Stimulated activated CD8-positive, alpha-beta memory T cell treated with anti-CD3 and anti-CD28 coated beads, Interleukin-4, amount 100 ng/mL, for 1 hour (primary cell): ENCODE results near the gene SPG7.
A peak's percentile ranks its signal among the peaks of the same experiment; 100 is the strongest.

ENCODE experiments used
- DNase-seq, 2 donors: peaks; one replicate each; pipeline ENCODE4 v3.0.0-alpha.2; 2020; ENCODE audit warnings: low read depth in 2 of 2, low spot score in 1 of 2

SPG7 gene

DNA sequence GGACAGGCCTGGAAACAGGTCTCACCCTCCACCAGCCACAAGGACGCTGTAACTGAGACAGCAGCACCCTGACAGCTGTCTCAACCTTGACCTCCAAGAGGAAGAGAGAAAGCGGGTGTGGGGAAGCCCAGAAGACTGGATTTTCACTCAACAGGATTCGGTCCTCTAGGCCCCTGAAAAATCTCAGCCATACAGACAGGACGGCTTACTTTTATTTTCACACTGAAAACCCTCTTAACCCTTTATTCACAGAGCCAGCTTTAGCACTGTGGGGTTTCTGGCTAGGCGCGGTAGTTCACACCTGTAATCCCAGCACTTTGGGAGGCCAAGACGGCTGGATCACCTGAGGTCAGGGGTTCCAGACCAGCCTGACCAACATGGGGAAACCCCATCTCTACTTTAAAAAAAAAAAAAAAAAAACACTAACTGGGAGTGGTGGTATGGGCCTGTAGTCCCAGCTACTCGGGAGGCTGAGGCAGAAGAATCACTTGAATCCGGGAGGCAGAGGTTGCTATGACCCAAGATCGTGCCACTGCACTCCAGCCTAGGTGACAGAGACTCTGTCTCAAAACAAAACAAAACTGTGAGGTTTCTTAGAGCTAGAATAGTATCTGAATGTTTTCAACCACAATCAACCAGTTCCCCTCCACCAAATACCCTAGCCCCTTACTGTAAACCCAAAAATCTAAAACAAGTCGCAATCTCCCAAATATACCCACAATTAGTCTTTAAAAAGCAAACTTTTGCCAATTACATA, 23.1 kb upstream of the SPG7 start:
- DNase-seq = no peak

- DNase-seq = no peak
These were observed 22.4 kb upstream of the SPG7 start for GRCh38 chr16:89485701-89486246.

- peak; percentile 65 to 67 for DNase-seq
These were observed 18.9 kb upstream of the SPG7 start for GRCh38 chr16:89489040-89489897.

DNA sequence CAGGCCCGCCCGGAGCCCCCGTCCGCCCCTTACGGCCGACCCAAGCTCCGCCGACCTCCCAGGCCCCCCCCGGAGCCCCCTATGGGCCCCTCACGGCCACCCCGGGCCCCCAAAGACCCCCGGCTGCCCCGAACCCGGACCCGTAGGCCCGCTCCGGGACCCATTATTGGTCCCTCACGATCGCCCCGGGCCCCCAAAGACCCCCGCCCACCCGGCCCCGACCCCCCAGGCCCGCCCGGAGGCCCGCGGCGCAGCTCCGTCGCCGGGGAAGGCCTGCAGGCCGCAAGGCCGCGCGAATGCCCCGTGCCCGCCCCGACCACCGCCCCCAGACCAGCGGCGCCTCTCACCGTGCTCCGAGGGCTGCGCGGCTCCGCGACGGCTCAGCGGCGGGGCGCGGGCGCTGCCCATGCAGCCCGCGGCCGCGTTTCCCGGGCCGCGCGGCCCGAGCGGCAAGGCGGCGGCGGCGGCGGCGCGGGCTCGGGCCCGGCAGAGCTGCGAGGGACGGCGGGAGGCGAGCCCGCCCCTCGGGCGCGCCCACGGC, 18.2 kb upstream of the SPG7 start:
- DNase-seq = no peak

DNA sequence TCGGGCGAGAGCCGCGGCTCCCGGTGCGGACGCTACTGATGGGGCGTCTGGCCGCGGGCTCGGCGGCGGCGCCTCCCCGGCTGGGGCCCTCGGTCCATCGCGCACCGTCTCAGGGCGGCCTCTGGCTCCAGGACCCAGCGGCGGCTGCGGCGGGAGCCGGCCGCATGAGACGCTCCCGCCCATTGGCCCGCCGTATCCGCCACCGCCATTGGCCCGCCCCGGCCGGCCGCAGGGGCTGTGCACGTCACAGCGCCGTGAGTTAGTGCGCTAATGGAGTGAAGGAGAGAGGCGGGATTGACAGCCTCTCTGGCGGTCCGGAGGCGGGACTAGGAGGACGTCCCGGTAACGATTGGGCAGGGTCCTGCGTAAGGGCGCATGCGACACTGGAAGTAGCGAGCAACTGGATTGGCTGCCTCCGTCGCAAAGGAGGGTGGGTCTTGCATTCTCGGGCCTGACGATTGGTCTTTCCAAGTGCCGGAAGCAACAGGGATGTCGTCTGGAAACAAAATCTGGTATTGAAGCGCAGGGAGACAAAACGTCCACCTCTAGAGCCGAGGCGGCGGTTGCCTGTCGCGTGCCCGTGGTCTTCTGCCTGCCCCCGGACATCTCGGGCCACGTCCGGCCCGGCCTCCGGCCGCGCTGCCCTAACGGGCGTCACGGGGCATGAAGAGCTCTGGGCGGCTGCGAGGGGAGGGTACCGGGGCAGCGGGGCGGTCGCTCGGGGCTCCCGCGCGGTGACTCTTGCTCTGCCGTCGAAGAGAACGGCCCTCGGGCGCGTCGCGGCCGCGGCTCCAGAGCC, 17.6 kb upstream of the SPG7 start, which contains the start of gene ANKRD11:
Gene ANKRD11 (minus strand): TSS at position 123 of the 799 bp plus-strand sequence. CDS start 173,542 bp downstream, outside the sequence.
- DNase-seq = peak; percentile 91 to 97

DNA sequence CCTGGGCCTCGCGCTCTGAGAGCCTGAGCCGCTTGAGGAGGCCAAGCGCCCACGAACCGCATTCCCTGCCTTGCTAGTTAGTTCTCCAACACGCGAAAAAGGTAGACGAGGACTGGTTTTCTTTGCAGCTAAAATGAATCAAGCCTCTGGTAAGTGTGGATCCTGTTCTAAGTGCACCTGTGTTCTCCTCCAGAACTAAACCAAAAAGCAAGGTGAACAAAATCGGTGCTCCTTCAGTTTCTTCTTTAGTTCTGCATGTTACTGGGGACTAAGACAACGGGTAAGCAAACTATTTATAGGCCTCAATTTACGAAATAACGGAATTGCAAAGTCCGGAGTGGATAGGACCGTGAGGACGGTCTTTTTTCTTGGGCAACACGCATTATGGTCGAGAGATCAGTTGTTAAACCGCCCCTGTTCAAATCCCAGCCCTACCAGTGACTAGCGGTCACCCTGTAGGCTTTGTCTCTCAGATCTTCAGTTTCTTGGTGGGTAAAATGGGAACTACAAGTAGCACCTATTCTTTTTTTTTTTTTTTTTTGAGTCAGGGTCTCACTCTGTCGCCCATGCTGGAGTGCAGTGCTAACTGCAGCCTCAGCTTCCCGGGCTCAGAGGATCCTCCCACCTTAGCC, 16.8 kb upstream of the SPG7 start:
- DNase-seq = no peak

DNA sequence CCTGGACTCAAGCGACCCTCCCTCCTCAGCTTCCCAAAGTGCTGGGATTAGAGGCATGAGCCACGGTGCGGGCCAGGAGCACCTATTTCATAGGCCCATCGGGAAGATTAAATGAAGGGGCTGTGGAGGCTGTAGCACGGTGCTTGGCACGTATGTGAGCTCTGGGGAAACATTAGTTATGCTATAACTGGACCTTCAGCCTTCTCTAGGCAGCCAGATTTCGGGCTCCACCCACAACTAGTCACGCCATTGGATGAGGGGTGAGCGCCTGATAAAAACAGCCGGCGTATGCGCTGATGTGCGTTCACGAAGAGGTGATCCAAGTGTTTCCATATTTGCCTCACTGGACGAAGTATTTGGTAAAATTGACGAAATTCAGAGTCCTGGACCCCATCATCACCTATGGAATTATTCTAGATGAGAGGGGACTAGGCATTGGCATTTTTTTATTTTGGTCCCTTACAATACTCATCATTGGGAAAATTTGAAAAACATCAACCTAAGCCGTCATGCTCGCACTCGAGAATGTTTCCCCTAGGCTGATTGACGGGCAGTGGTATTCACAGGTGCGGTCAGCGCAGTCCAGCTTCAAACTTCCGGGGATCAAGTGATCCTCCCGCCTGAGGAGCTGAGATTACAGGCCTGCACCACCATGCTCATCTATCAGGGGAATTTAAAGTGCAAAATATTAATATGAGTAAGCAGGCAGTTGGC, 16.1 kb upstream of the SPG7 start:
- DNase-seq = no peak

DNA sequence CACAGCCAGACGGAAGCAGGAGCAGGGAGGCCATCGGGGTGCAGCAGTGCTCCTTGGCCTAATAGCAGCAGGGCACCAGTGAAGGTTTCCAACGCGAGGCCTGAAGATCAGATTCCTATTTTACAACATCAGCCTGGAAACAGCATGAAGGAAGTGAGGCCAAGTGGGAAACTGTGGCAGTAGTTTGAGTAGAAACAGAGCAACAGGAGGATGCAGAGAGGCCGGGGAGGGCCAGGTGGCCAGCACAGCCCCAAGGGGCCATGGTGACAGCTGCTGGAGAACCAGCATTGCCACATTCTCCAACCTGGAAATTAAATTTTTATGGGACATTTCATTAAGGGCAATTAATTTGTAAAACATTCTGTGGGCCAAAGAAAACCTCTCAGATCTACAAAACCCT, 14.4 kb upstream of the SPG7 start:
- no peak for DNase-seq

DNA sequence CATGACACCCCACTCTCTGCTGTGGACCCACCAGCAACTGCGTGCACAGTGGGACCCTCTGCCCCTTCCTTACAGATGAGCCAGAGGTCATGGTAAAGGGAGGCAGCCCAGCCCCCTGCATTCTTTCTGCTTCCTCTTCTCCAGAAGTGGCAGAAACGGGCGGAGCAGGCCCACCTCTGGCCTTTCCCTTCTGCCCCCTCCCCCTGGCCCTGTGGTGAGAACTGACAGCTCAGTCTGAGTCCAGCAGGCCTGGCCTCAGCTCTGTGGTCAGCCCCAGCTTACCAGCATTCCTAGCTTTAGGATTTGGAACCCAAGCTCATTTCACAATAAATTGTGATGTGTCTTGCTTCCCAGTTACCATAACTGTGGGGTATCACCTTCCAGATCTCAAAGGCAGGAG, 13.1 kb upstream of the SPG7 start:
- DNase-seq = no peak

- DNase-seq = no peak
These were observed 9.4 kb upstream of the SPG7 start for GRCh38 chr16:89498839-89499238.

DNA sequence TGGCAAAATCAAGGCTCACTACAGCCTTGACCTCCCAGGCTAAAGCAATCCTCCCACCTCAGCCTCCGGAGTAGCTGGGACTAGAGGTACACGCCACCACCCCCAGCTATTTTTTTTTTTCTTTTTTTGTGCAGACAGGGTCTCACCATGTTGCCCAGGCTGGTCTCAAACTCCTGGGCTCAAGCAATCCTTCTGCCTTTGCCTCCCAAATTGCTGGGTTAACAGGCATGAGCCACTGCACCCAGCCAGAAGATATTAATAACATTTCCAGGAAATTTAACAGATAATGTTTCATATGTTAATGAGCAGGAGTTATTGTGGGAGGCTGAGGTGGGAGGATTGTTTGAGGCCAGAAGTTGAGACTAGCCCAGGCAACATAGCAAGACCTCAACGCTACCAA, 8.4 kb upstream of the SPG7 start:
- DNase-seq = no peak

DNA sequence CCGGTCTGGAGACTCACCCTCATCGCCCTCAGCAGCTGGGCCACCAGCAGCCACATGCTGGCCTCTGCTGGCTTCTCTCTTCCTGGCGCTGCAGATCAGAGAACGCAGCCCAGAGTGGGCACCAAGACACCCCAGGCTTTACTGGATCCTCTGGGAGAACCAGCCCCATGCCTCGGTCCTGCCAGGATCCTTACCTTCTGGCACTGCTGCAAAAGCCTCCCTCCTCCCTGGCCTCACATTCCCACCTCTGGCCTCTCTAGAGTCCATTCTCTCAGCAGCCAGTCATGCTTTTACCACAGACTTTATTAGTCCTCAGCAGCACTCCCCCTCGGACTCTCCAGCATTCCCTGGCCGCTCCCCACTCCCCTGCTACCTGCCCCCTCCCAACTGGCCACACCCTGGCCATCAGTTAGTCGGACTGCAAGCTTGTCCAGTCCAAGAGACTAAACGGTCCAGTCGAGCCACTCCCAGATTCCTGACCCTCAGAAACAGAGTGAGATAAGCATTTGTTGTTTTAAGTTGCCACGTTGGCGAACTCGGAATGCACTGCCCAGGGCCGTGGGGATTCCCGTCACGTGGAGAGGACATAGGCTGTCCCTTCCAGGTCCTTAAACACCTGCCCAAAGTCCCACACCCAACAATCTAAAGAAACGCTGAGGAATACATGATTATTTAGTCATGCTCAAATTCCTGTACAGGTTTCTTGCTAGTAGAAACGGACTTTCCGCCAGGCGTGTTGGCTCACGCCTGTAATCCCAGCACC, 5.9 kb upstream of the SPG7 start:
- DNase-seq = no peak

GRCh38 chr16:89504091-89504490, 4.1 kb upstream of the SPG7 start:
- no peak for DNase-seq

DNA sequence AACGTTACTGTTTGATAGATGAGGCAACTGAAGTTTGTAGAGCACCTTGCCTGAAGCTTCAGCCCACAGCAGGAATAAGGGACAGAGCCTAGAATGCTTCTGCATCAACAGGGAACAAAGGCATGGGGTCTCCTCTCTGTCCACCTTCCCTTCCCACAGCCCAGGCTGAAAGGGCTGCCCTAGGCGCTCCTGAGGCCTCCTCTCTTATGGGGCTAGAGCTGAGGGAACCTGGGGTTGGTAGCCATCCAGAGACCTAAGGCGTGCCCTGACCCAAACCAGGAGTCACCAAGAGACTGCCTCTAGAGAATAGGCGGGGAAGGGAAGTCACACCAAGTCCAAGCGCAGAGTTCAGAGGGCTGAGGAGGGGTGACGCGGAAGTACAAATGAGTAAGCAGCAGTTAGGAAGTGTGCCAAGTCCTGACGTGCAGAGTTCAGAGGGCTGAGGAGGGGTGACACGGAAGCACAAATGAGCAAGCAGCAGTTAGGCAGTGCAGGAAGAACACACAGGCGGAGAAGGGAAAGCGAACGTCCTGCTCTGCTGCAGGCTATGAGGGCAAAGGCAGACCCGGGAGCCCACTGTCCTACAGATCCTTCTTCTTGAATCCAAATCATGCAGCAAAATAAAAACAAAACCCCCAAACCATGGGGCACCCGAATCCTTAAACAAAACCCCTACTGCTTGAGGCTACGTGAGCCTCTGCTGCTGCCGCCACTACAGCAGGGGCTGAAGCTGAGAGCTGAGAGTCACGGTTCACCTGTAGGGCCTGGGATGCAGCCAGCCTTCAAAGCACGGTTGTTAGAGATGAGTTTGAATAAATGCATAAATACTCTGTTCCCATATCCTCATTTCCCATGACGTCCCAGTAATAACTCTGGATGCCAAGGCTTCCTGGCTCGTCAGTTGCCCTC, 2.7 kb upstream of the SPG7 start:
- peak; percentile 75 to 77 for DNase-seq

DNA sequence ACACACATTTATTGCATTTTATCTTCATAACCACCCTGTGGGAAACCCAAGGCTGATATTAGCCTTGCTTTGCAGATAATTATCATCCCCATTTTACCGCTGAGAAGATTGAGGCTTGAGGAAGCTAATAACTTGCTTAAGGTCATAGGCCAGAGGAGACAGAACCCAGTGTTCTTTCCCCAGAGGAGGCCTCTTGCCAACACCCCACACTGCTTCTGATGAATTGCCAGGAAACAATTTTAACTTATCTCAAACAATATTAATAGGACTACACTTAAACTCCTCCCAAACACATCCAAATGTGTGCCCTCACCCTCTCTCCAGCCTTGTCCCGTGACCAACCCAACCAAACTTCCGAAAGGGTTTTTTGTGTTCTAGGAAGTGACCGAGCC, 2.1 kb upstream of the SPG7 start:
- DNase-seq = no peak

DNA sequence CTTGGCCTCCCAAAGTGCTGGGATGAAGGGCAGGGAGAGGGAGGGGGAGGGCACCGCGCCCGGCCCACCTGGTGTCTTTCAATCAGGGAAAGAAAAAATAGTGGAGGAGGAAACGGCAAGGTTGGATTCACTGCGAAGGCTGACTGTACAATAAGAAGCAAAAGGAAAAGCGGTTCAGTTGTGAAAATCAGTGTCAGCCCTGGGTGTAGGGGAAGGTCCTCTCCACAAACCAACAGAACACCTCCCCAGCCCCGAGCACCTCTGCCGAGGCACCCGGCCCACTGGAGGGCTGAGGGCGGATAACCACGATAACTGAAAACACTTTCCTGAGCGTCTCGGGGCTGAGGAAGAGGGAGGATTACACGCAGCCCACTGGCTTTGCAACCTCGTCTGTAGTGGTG, 1.4 kb upstream of the SPG7 start:
- DNase-seq = no peak

GRCh38 chr16:89507214-89507833, 879 bp upstream of the SPG7 start:
- DNase-seq = no peak

DNA sequence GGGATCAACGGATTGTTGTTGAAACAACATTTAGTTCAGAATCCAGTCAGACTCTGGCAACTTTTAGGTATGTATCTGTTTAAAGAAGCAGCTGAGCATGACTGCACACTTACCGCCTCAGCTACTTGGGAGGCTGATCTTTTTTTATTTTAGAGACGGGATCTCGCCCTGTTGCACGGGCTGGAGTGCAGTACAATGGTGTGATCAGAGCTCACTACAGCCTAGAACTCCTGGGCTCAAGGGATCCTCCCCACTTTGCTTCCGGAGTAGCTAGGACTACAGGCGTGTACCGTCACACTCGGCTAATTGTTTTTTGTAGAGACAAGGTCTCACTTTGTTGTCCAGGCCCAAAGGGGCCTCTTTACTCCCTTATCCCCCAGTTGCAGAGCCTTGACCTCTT, 2.3 kb downstream of the SPG7 start:
- DNase-seq = no peak
